Measurements from ENCODE around the gene VAC14.
"Not testable (repeated sequence)": the region's sequence is repeated elsewhere in the genome, so short reads cannot be mapped to it uniquely, and the experiment has no call there.

VAC14 gene

DNA sequence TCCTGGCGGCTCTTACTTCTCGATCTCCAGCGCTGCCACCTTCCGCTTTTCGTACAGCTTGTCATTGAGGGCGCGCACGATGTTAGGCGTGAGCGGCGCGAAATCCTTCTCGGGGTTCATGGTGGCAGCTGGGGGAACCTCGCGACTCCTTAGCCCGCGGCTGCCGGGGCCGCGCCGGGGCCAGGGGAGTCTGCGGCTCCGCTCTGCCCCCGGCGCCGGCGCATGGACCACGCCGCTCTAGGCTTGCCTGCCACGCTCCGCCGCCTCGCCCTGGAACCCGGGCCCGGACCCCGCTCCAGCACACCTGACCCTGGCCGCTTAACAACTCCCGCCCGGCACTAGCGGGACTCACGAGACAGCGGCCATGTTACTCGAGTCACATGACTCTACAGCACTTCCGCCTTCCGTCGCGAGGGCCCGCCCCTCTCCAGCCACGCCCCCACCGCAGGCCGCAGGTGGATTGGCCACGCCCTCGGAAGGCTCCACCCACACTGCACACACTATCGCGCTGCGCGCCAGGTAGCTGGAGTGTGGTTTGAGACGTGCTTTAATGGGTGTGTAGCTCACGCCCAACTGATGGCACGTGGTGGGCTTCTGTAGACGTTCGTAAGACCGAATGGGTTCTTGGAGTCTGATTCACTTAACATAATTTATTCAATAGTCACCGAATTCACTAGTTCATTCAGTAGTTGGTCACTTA is at the start of gene VAC14:
Gene VAC14, minus strand, starts transcription at position 378 of the 700 bp plus-strand sequence. Its CDS starts 258 bp downstream, at position 120.
- DNase-seq: peak; percentile 40

DNA sequence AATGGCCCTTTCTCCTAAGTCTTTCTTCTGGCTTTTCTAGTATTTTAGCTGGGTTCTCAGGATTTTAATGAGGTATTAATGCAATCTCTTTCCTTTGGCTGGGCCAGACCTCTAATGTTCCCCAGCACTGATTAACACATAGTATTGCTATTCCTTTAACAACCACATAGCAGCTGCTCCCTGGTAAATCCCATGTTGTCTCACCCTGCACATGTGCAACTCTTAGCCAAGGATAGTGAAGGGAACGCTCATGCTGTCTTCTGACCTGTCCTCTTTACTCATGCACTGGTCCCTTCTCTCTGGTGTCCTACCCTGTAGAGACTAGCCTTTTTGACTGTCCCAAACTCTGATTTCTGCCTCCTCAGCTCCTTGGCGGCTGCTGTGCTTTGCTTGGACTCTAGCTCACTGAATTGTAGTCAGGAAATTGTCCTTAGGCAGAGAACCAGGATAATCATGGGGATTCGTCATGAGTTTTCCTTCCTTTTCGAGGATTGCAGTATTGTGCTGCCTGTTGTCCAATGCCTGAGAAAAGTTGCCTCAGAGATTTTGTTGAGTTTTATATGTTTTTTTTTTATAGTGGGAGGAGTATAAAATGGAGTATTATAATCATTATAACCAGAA is 22.6 kb upstream of the VAC14 start:
- not testable (repeated sequence) for DNase-seq

DNA sequence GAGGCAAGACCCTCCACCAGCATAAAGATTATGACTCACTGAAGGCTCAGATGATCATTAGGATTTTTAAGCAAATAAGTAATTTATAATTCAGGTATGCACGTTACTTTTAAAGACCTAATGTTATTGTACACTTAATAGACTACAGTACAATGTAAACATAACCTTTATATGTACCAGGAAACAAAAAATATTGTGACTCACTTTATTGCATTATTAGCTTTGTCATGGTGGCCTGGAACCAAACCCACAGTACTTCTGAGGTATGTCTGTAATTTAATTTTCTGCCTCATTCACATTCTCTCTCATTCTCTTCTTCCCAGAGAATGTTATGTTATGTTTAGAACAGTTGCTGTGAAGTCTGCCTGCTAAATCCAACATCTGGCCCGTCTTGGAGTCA is 21.8 kb upstream of the VAC14 start:
- not testable (repeated sequence) for DNase-seq

DNA sequence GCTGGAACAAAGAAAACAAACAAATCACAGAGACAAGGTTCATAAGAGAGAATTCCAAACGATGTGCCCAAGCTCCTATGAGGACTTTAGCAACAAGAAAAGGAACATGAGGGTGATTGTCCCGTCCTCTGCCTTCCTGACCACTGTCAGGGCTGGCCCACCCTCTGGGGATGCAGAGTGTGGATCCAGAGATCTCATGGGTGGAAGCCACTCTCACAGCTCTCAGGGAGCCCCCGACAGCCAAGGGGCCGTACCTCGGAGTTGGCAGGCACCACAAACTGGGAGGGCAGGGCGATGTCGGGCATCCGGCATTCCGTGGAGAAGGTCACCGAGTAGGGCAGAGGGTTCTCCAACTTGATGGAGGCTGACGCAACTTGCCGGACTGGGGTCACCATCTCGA is 17.1 kb upstream of the VAC14 start:
- not testable (repeated sequence) for DNase-seq

DNA sequence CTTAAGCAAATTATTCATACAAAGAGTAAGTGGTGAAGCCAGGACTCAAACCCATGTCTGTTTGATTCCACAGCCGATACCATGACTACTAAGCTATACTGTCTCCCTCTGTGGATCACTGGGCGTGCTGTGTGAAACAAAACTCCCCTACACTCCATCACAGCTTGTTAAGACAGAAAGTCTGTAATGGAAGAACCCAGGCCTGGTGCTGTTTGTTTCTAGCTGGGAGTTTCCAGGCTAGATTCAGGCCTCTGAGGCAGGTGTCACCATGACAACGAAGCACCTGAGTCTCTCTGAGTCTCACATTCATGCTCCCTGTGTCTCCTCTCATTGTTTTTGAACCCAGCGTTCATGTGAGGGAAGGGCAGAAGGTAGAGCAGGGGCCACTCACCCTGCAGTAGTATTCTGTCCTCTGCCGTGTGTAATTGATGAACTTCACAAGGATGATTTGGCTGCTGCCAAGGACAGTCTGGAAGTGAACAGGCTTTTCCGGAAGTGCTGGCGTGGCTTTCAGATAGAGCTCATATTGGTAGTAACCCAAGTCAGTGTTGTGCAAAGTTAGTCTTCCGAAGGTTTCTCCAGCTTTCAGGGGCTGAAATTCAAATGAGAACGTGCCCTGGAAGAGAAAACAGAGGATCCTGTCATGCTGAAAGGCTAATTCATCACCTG is 8.6 kb upstream of the VAC14 start:
- DNase-seq: no peak

DNA sequence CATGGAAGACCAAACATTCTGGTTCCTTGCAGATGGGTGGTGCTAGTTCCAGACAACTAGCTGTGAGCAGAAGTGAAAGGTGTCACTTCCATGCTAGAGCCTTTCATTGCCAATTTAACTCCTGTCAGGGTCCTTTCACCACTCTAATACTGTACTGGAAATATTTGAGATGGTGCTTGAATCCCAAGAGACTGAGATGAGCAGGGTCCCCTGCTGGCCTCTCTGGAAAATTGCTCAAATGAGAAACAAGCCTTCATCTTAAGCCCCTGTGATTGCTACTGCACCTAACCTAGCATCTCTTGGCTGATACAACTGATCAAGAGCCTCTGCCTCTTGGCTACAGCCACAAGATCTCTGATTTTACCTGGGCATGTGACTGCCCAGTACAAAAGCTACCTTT is 7.4 kb upstream of the VAC14 start:
- DNase-seq: no peak

DNA sequence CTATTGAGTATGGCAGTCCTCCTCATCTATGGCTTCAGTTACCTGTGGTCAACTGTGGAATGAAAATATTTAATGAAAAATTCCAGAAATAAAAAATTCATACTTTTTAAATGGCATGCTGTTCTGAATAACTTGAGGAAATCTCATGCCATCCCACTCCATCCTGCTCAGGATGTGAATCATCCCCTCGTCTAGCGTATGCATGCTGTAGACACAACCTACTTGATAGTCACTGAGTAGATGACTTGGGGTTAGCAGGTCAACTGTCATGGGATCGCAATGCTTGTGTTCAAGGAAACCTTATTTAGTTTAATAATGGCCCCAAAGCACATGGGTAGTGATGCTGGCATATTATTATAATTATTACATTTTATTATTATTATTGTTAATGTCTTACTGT is 4.8 kb upstream of the VAC14 start:
- DNase-seq: no peak

DNA sequence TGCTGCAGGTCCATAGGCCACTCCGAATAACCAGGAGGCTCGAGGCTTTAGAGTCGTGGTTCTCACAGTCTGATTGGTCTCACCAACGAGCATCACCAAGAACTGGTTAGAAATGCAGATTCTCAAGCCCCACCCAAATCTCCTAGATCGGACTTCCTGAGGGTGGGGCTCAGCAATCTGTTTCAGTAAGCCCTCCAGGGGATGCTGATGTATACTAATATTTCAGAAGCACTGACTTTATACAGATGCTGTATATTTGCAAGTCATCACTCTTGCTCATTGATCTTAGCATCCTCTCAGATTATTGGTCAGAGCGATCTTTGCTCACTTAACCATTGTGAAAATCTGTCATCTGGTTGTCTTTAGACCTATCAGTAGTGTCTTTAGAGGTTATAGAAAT is 4.4 kb upstream of the VAC14 start:
- no peak for DNase-seq

DNA sequence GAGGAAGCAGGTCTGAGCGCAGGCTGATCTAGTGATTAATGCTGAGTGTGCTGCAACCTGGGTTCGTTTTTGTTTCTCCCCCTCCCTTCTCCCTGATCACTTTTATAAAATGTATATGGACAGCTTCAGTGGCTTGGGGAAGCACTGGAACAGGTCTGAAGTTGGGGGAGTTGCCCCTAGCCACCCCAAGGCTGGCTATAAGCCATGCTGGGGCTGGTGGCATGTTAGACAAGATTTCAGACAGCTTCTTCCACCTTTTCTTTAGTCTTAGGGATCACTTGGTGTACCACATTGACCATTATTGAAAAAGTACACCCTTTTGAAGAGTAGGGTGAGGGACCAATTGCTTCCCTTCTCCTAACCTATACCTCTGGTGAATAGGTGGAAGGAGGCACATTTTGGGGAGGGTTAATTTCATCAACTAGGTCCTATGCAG is 3.8 kb upstream of the VAC14 start:
- DNase-seq: no peak

DNA sequence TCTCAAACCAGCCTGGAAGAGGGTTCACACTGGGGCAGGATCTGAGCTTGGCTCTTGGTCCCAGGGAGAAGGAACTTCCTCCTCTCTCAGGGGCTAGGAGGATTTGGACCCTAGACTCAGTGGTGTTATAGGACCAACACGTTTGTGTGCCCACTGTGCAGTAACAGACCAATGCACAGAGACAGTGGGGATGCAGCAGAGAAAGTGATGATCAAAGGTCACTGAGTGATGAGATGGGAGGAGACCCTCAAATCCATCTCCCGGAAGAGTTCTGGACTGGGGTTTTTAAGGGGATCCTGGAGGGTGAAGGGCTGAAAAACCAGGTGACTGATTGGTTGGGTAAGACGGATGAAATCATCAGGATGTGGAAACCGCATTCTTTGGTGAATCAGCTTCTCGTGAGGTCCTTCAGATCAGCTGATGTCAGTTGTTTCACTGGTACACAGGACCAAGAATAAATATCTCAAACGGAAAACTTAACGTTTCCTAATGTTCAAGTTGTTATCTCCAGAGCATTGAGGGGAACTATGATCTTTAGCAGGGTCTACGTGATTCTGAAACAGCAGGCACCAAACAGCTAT is 3.3 kb upstream of the VAC14 start:
- no peak for DNase-seq

DNA sequence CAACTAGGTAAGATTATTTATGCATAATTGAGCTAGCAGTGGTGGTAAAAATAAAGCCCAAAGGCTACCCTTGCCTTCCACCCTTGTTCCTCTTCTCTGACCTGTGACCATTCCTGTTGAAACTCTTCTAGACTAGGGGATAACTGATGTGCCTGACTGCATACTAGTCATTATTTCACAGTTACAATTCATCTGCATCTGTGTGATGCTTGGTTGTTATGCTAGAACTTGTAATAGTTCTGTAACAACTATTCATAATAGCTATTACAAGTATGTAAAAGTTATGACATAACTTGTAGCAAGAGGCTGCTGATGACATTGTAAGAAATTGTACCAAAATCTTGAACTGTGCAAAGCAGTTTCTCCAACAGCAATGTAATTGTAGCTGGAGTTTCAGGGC is 2.4 kb upstream of the VAC14 start:
- DNase-seq: no peak

DNA sequence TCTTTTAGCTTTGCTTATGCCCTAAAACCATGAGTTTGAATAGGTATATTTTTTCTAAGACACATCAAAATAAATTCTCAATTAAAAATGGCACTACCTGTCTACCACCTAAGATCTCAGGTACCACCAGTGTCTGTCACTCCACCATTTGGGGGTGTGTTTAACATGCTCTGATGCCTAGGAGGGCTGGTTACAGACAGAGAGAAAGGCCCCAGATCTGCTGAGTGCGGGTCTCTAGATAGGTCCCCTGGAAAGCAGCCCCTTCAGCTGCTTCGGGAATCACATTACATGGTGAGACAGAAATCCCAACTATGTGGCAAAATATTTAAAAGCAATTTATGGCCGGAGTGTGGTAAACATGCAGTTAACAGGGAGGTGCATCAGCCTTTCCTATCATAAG is 653 bp upstream of the VAC14 start:
- DNase-seq: no peak

DNA sequence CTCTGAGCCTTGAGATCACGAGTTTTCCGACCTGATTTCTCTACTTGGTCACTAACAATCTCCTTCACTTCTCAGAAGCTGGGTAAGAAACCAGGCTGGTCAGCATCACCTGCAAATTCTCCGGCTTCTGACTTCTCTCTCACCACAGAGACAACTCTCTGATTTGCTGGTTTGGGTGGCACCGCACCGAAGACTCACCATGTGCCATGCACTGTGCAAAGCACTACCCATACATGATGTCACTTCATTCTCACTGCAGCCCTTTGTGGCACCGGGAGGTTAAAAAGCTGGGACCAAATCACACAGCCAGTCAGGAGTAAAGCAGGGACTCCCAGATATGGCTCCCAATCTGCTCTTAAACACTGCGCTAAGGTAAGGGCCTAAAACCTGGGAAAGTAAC is 647 bp downstream of the VAC14 start:
- no peak for DNase-seq

DNA sequence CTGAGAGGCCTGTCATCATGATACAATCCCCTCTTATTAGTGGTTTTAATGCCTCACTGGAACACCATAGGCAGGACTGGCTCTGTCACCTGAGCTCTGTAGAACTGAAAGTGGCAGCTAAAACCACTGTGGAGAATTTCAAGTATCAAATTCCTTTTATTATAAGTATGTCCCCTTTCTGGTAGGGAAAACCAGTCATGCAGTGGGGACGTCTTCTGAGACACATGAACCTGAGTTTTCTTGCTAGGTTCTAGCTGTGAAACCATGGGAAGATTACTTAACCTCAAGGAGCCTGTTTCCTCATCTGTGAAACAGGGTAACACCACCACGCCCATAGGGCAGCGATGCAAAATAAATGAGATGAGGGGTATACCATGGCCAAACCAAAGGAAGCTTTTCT is 4.7 kb downstream of the VAC14 start:
- DNase-seq: no peak

DNA sequence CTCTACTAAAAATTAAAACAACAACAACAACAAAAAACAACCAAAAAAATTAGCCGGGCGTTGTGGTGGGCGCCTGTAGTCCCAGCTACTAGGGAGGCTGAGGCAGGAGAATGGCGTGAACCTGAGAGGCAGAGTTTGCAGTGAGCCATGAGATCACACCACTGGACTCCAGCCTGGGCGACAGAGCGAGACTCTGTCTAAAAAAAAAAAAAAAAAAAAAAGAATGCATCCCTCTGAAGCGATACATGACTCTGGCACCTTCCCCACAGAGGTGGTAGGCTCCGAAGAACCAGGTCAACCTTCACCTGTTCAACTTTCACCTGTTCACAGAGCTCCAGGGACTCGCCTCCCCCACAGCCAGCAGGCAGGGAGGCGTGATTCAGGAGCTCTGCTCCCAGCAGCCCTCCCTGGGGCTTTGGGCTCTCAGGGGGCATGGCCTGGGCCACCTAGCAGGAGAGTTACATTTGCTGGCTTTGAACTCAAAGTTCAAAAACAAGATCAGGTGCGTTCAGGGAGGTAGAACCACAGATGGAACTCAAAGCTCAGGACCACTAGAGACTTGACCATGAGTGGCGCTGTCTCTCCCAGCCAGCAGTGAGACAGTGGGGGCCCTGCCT is 5.6 kb downstream of the VAC14 start:
- no peak for DNase-seq

DNA sequence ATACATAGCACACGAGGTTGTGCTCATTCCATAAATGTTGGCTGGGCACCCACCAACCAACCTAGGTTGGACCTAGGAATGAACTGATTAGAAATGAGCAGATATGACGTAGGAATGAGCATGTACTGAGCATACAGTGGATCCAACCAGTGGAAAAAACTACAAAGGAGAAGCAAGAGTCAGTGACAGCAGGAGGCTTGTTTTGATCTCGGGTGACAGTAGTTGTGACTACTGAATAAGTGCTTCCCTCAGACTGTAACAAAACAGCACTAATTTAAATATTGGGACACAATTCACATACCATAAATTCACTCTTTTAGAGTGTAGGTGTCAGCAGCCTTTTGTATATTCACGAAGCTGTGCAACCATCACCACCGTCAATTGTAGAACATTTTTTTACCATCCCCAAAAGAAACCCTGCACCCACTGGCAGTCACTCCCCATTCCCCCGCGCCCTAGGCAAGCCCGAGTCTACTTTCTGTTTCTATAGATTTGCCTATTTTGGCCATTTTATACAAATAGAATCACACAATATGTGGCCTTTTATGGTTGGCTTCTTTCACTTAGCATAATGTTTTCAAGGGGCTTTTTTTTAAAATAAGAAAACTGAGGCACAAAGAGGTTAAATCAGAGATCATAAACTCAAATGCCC is 7.0 kb downstream of the VAC14 start:
- no peak for DNase-seq

DNA sequence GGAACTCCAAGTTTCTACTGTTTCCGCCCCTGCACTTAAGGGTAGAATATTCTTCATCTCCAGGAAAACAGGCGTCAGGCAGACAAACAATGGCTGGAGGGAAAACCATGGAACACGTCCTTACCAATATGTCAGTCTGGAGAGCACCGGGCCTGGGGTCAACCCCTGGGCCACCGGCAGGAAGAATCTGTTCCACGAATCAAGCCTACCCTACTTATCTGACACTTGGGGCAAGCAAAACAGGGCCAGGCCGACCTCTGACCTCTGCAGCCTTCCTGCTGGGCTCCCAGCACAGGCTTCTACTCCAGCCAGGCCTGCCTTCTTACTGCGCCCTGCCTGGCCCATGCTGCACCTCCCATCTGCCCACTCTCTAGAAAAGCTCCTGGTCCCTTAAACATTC is 10.1 kb downstream of the VAC14 start:
- DNase-seq: no peak

DNA sequence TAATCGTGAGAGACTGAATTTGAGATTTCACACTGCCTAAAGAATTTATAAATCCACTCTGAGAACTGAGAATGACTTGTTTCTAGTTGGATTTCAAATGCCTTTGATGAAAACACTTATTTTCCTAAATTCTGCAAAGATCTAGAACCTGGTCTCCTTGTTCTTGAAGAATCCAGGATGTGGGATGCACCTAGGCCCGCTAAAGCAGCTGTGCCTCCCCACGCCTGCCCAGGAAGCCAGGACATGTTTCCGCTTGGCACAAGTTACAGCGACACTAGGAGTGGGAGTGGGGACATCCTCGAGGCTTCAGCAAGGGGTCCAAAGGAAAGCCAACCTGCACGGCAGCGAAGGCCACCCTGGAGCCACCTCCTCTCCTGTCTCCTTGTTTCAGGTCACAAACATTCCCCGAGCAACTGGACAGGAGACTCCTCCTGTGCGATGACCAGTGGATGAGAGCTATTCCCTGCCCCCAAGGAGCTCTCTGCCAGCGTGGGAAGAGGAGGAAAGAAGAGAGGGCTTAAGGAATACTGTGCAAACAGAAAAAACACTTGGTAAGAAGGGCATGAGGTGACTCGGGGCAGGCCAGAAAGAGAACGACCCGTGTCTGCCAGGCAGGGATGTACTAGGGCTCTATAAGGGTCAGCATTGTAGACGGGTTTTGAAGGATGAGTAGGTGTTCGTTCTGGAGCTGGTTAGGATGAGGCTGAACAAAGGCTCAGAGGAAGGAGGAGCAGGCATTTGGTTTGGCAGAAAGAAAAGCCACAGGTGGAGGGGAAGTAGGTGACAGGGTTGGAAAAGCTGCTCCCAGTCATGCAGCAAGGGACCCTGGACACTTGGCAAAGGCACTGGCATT is 11.1 kb downstream of the VAC14 start:
- DNase-seq: no peak

DNA sequence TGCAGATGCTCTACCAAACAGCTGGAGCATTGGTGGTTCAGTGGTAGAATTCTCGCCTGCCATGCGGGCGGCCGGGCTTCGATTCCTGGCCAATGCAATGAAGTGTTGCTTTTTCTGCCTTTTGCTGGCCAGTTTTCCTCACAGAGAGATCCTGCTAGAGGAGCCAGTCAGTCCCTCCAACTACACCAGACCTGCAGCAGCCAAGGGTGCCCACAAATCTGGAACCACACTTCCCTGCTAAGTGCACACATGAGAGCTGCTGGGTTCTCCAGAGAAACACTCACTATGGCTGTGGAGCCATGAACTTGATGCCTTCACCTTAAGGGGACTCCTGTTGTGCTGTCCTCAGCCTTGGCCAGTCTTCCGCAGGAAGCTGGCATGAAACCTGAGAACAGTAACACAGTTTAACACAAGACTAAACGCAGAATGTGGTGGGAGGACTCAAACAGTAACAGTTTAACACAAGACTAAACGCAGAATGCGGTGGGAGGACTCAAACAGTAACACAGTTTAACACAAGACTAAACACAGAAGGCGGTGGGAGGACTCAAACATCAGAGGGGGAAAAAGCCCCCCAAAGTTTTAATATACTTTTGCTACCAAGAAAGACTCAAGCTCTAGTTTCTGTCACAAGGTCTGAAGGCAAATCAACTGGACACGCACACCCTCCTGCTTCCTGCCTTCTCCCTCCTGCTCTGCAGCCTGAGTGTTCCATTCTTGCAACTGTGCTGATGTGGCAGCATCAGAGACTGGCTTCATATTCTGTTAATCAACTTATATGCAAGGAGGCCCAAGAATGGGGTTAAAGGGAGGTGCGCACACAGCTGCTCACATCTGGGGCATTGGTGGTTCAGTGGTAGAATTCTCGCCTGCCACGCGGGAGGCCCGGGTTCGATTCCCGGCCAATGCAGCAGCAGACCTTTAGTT is 12.0 kb downstream of the VAC14 start:
- no peak for DNase-seq

DNA sequence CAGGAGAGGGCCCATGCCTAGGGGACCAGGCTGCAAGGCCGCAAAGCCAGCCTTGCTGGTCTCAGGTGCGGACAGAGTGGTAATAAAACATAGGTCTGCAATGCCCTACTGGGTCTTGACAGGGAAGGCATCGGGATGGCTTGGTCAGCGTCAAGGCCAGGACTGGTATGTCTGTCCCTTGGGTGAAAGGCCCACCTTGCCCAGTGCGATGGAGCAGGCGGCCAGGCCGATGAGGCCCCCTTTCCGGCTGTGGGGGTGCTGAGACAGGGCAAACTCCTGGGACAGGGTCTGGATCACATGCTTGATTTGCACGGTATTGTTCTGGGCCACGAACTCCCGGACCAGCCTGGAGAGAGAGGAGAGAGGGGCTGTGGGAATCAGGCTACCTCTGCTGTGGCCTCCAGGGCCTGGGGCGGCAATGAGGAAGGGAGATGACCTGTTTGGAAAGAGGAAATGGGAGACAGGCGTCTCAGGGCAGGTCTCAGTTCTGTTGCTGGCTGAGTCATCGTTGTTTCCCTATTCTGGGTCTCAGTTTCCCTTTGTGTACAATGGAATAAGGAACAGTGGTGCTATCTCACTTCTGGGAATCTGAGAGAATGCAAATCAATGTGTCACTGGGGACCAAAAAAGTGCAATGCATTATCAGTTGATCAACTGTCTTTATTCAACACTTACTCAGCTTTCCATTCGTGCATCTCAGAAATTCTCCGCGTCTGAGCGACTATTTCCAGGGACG is 14.8 kb downstream of the VAC14 start:
- no peak for DNase-seq

Measured in NCI-H2029 treated with DMSO at 0.1 percent for 48 hours (cell line).